Glomerular endothelial cell (primary cell): Measurements from ENCODE around the gene C3orf22. TPM values are rescaled to one million over a fixed set of nuclear protein-coding genes. Genes with fewer than 3 reads are reported as not detected.

Experiments
- DNase-seq: peaks from one replicate; pipeline ENCODE4 v3.0.0-alpha.2; 2011; ENCODE audit warnings: low read depth, low spot score; ENCODE audit errors: extremely low read depth
- total RNA-seq: library from RNA; depleted of rRNA; stranded (reverse); fragments of >200 nt; gene quantifications from 2 replicates; pipeline ENCODE4 v1.2.3, GENCODE V29; 2015

The C3orf22 gene
- total RNA-seq, 1 donor from 2014 or later = not detected

DNA sequence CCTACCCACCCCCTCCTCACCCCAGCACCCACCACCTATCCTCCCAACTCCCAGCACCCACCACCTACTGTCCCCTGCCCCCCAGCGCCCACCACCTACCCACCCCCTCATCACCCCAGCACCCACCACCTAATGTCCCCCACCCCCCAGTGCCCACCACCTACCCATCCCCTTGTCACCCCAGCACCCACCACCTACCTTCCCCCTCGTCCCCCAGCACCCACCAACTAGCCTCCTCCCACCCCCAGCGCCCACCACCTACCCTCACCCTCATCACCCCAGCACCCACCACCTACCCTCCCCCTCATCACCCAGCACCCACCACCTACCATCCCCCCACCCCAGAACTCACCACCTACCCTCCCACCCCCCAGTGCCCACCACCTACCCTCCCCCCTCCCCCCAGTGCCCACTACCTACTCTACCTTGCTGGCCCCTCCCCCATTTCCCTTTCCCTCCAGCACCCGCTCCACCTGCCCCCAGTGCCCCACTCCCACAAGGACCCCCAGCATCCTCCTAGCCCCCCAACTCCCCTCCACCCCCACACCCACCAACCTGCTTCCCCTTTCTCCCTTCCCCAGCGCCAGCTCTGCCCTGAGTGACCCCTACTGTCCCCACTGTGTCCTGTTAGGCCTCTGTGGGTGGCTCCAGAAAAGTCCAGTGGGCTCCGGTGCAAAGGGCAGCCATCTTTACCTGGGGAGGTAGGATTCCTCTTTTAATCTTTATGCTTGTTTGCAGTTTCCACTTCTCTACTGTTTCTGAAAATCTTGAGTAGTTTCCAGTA lies 42.4 kb downstream of the C3orf22 start:
- DNase-seq = no peak

DNA sequence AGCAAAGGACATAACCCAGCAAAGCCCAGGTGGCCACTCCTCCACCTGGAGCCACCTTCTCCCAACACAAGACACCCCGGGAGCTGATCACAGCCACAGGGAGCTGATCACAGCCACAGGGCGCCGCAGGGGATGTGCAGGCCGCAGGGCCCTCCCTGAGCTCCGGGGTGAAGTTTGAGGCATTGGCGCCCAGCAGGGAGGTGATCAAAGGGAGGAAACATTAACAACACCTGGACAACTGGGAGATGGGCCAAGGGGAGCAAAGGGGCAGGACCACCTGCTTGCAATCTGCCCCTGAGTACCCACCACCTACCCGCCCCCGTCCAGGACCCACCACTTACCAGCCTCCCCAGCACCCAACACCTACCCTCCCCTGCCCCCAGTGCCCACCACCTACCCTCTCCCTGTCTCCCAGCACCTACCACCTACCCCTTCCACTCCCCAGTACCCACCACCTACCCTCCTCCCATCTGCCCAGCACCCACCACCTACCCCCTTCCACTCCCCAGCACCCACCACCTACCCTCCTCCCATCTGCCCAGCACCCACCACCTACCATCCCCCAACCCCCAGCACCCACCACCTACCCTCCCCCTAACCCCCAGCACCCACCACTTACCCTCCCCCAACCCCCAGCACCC lies 43.5 kb downstream of the C3orf22 start:
- DNase-seq = no peak

DNA sequence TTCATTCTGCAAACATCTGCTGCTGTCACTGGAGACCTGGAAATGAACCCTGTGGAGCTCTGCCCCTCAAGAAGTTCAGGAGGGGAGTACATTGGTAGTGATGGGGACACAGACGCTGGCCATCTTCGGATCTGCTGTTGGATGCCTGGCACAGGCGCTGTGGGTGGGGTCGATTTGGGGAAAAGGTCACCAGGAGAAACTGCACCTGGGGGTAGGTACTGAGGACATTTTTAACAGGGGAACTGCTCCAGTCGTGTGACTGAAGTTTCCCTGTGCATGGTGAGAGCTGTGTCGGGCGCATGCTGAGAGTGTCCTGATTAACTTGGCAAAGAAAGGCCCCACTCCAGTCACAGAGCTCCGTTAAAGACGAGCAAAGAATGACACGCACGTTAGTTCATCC lies 44.6 kb downstream of the C3orf22 start:
- DNase-seq = no peak

DNA sequence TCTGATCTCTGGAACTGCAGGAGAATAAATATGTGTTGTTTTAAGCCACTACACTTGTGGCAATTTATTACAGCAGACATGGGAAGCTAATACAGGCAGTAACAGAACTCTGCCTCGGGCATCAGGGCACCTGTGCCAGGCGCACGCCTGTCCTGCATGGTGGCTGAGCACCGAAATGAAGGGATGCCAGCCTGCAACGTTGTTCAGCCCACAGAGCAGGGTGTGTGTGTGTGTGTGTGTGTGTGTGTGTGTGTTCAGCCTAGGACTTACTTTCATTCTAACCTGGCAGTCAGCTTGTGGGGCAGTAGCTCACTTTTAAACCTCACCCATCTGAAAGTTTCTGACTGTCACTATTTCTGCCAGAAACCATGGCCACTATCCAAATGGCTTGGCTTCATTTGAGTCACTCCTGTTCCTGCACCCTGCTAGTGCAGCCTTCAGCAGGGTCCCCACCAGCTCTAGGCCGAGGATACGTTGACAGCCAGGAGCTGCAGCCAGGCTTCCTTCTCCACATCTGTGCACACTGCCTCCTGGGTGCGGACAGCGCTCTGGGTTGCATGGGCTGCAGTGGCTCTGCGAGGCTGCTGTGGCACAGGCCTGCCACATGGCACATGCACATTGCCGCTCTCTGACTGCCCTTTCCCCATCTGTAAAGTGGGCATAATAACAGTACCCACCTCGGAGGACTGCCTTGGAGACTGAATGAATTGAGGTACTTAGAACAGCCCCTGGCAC lies 45.6 kb downstream of the C3orf22 start:
- DNase-seq = no peak

DNA sequence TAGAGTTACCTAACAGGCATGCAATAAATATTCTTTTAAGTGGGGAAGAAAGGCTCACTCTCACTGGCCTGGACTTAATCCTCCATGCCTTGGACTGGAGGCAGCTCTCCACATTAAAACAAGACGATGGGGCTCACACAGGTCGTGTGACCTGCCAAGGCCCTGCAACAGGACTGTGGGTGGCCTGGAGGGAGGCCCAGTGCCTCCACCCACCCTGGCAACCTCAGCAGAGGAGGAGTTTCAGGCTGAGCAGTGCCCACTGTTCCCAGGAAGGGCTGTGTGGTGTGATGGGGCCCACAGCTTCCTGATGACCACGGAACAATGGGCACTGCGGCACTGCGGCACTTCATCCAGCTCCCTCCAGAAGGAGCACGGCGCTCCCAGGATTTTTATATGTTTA lies 46.7 kb downstream of the C3orf22 start:
- DNase-seq = no peak

DNA sequence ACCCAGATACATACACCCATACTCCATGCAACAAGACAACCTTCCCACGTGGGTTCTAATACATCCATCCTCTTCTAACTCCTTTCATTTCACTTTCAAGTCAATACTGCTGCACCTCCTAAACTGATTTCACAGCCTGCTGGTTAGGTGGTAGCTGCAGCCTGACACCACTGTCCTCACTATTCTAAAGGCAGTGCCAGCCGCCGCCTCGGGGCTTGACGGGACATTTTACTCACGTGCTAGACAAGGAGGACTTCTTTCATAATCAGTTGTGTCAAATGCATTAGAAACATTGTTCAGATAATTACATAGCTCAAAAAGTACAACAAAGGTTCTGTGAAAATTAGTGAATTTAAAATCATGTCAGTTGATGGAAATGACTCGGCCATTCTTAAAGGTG lies 47.4 kb downstream of the C3orf22 start:
- DNase-seq = no peak

DNA sequence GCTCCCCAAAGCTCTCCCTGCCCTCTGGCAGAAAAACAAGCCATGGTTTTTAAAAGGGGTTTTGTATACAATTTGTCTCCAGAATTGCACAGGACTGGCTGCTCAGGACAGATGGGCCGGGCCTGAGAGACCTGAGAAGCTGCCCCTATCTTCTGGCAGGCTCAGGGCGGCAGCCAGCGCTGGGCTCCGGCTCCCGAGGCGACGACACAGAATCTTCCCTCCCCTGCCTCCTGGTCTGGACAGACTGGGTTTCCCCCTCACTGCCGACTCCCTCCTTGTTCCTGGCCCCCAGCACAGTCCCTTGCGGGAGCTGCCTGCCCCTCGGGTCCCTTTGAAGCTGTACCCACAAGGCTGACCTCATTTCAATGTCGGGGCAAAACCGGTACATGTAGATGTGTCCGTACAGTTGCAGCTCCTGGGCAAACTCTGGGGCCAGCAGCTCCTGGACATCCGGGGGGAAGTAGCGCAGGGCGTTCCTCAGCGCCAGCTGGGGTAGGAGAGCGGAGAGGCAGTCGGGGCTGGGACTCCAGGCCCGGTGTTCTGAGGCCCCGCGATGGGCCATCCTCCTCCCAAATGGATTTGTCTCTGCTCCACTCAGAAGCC lies 48.3 kb downstream of the C3orf22 start:
- DNase-seq = no peak

DNA sequence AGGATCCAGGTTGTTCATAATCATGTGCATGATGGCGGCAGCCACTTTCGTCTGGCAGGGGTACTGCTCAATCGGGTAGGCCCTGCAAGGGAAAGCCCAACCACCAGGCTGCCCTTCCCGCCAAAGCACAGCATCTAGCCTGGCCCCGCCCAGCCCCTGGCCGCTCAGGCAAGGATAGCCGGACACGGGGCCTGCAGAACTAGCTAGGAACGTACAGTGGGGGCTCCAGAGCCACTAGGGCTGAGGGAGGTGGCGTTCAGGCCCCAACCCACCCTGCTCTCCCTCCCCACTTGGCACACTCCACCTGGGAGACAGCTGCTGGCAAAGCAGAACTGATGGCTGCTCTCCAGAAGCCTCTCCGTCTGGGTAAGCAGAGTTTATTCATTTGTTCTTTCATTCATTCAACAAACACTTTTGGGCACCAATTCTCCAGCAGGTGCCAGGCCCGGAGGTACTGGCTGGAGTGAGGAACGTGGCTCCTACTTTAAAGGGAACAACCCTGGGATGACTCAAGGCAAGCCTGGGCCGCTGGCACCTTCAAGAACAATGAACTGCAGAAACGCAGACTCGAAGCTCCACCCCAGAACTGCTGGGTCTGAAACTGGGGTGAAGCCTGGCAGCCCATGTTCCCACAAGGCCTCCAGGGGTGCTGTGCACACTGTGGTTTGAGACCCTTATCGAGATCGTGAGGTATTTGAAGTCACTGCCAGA lies 49.0 kb downstream of the C3orf22 start:
- no peak for DNase-seq

DNA sequence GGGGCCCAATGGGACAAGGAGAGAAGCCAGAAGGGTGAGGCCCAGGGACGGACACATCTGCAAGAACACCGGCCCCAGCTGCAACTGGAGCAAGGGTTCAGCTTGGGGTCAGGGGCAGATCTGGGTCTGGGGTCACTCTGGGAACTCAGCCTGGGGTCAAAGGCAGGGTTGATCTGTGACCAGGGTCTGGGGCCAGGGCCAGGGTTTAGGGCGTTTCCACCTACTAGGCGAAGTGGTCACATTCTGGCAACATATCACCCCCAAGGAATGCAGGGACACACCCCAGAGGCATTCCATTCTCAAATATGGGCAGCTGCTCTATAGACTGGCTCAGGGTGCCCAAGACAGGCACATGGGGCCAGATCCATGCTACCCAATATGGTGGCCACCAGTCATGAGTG lies 50.2 kb downstream of the C3orf22 start:
- DNase-seq = no peak

DNA sequence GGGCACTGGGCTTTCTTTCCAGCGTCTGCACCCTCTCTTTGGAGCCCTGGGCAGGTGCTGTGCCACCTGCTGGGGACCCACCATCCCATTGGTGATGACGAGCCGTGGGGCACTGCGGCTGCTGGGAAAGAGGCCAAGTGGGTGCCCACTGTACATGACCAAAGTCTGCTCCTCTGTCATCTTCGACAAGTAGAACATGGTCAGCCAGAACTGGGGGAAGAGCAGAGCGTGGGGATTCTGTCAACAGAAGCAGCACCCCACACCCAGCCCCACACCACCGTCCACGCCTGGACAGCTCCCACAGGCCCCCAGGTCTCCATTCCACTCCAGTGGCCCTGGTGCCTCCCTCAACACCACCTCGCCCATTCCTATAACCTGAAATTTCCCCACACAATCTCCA lies 50.8 kb downstream of the C3orf22 start:
- no peak for DNase-seq

DNA sequence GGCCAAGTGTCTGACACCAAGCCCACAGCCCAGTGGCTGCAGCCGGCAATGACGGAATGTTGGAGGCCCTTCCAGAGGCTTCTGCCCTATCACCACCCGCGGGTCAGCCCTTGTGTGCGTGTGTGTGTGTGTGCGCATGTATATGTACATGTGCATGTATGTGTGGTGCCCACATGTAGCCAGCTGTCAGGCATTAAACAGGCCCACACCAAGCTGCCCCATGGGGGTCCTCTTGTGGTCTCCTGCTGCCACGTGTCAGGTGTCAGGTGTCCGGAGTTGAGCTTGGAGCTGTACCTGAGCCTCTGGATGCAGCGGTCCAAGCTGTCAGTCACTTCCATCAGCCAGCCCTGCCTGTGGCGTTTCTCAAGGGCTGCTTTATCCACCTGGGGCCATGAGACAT lies 55.0 kb downstream of the C3orf22 start:
- DNase-seq = no peak

DNA sequence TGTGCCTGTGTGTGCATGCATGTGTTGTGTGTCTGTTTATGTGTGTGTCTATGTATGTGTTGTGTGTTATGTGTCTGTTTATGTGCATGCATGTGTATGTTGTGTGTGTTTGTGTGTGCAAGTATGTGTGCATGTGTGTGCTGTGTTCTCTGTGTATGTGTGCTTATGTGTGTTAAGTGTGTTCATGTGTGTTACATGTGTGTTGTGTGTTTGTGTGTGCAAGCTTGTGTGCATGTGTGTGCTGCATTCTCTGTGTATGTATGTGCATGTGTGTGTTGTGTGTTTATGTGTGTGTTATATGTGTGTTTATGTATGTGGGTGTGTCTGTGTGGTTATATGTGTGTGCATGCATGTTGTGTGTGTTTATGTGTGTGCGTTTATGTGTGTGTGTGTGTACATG lies 56.1 kb downstream of the C3orf22 start:
- no peak for DNase-seq

DNA sequence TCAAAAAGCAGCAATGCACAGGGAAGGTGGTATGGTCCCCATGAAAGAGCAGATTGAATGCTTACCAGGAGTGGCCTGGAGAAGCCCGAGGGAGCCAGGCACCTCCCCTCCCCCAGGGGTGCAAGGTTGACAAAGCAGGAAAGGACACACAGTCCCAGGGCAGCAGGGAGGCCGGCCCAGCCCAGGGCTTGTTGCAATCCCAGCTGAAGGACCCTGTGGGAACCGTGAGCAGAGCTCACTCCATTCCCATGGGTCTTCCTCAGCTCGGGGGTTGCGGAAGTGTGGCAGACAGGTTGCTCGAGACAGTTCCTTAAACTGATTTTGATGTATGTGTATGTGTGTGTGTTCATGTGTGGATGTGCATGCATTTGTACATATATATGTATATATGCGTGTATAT lies 57.0 kb downstream of the C3orf22 start:
- no peak for DNase-seq

DNA sequence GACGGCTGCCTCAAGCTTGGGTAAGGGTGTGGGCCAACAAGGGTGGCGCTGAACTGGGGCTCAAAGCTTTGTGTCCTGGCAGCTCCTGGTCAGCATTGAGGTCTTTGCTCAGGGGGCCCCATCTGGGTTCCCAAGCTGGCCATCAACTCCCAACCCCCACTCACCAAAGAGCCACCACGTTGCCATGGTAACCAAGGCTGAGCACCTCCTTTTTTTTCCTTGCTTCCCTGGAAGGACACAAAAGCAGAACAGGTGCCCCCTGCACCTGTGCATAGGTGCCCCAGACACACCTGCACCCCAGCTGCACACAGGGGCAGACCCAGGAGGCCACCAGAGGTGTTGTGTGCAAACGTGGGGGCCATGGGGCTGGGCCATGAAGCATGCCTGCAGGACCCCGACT lies 57.7 kb downstream of the C3orf22 start:
- DNase-seq = no peak

DNA sequence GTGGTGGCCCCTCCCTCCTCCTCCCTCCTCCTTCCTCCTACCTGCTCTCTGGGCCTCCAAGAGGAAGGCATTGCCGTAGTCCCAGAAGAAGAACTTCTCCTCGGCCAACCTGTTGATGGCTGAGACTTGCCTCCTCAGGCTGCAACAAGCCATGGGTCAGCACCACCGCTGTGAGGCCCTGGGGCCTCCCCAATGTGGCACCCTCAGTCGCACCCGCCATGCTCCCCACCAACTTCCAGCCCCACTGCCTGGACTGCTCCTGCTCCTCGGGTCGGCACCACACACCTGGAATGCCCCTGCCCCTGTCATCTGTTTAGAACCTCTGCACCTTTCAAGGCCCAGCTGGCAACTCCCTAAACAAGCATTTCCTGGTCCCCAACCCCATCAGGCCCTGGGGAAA lies 58.7 kb downstream of the C3orf22 start:
- DNase-seq = no peak

Other genes starting within 250 kb of the C3orf22 start
- gene KLF15, start 201.5 kb downstream of the C3orf22 start, total RNA-seq = 0.05 and 0.47 TPM in 2 replicates
- gene CFAP100, start 164.0 kb downstream of the C3orf22 start, total RNA-seq = not detected in 2 replicates
- gene ZXDC, start 83.0 kb downstream of the C3orf22 start, total RNA-seq = 17.9 and 25.7 TPM in 2 replicates
- gene UROC1, start 41.2 kb downstream of the C3orf22 start, total RNA-seq = not detected in 2 replicates
- not detected in 2 replicates for gene CHST13, start 34.8 kb downstream of the C3orf22 start, total RNA-seq
- gene TXNRD3, start 96.2 kb upstream of the C3orf22 start, total RNA-seq = 5.4 and 5.6 TPM in 2 replicates
- gene CHCHD6, start 145.3 kb upstream of the C3orf22 start, total RNA-seq = 17.6 and 22.5 TPM in 2 replicates